H1 (cell line): ENCODE results near the gene OR52E2. TPM values are rescaled to one million over a fixed set of nuclear protein-coding genes. Genes with fewer than 3 reads are reported as not detected.

Experiments
- CTCF ChIA-PET: fragments of 300-600 bp; sonication (Branson Sonifier 250); formaldehyde crosslinking; loops from one replicate; lab custom pipeline; 2021; ENCODE audit not compliant: partially characterized antibody; lab: Charles Lee
- POLR2A ChIA-PET: fragments of 300-600 bp; sonication (Branson Sonifier 250); formaldehyde crosslinking; loops from one replicate; lab custom pipeline; 2021; ENCODE audit warnings: inconsistent platforms; ENCODE audit not compliant: partially characterized antibody; lab: Charles Lee
- DNase-seq, 2 experiments: peaks; one replicate each; pipeline versions ENCODE4 v3.0.0 to v3.0.0-alpha.2; 2010 to 2022; ENCODE audit warnings: low spot score in 2 of 2, low read depth in 1 of 2, mixed read lengths in 1 of 2
- FAIRE-seq: peaks from 2 replicates; lab custom pipeline; 2011; peaks lifted over from hg19 to GRCh38; lab: Jason Lieb, UNC
- H2AFZ ChIP-seq: 2 replicates; pipeline ENCODE4 v1.8.1; 2012; ENCODE audit warnings: low read length, inconsistent platforms
- H2AK5ac ChIP-seq: 2 replicates; pipeline ENCODE4 v1.6.1; 2013; ENCODE audit warnings: low read depth, low read length
- H2BK120ac ChIP-seq: replicated peaks from 2 replicates; pipeline ENCODE3; 2013; ENCODE audit warnings: low read depth, low read length, inconsistent platforms
- H2BK12ac ChIP-seq: 2 replicates; pipeline ENCODE4 v1.6.1; 2013; ENCODE audit warnings: low read depth, low read length
- H2BK15ac ChIP-seq: 2 replicates; pipeline ENCODE4 v1.6.1; 2013; ENCODE audit warnings: low read length
- H2BK20ac ChIP-seq: 2 replicates; pipeline ENCODE4 v1.6.1; 2013; ENCODE audit warnings: low read length
- H2BK5ac ChIP-seq: 2 replicates; pipeline ENCODE4 v1.6.1; 2013; ENCODE audit warnings: low read depth, low read length
- H3K14ac ChIP-seq: 2 replicates; pipeline ENCODE4 v1.6.1; 2013; ENCODE audit warnings: inconsistent platforms; ENCODE audit not compliant: insufficient read length
- H3K18ac ChIP-seq: 2 replicates; pipeline ENCODE4 v1.6.1; 2013; ENCODE audit warnings: low read length; ENCODE audit errors: extremely low read depth
- H3K23ac ChIP-seq: 2 replicates; pipeline ENCODE4 v1.6.1; 2013; ENCODE audit warnings: inconsistent platforms; ENCODE audit not compliant: insufficient read length
- H3K23me2 ChIP-seq: 2 replicates; pipeline ENCODE4 v1.6.1; 2013; ENCODE audit warnings: low read depth, low read length
- H3K27ac ChIP-seq: 2 replicates; pipeline ENCODE4 v1.6.1; 2011; ENCODE audit warnings: low read depth, low read length, inconsistent platforms
- H3K27me3 ChIP-seq, 4 experiments: replicated peaks in 1 of 4; 1 replicate in 1 of 4; 2 replicates in 3 of 4; pipeline versions ENCODE4 v1.6.1 to v1.8.1; 2011 to 2013; ENCODE audit warnings: low read length in 3 of 4, mild to moderate bottlenecking in 3 of 4, inconsistent platforms in 2 of 4, mixed read lengths in 2 of 4, moderate library complexity in 1 of 4; ENCODE audit not compliant: control insufficient read depth in 3 of 4, insufficient read depth in 3 of 4; ENCODE audit errors: extremely low read depth in 1 of 4
- H3K36me3 ChIP-seq, 4 experiments: 2 replicates each; pipeline versions ENCODE4 v1.6.1 to v1.8.1; 2011 to 2013; ENCODE audit warnings: mild to moderate bottlenecking in 4 of 4, low read length in 3 of 4, moderate library complexity in 2 of 4, control low read depth in 1 of 4, inconsistent platforms in 1 of 4; ENCODE audit not compliant: insufficient read depth in 4 of 4, control insufficient read depth in 2 of 4
- H3K4ac ChIP-seq: replicated peaks from 2 replicates; pipeline ENCODE3; 2013; ENCODE audit warnings: low read length, low read depth, mixed read lengths, inconsistent platforms; ENCODE audit not compliant: insufficient read length
- H3K4me1 ChIP-seq, 4 experiments: replicated peaks in 1 of 4; 1 replicate in 1 of 4; 2 replicates in 3 of 4; pipeline versions ENCODE4 v1.6.1 to v1.8.1; 2011 to 2013; ENCODE audit warnings: low read length in 3 of 4, inconsistent platforms in 2 of 4, mixed read lengths in 1 of 4; ENCODE audit not compliant: insufficient read depth in 4 of 4, control insufficient read depth in 3 of 4
- H3K4me2 ChIP-seq, 2 experiments: 2 replicates each; pipeline versions ENCODE4 v1.6.1 to v1.8.1; 2011 to 2013; ENCODE audit warnings: low read depth in 2 of 2, low read length in 2 of 2, control low read depth in 1 of 2, inconsistent platforms in 1 of 2, mild to moderate bottlenecking in 1 of 2; ENCODE audit not compliant: insufficient read depth in 1 of 2
- H3K4me3 ChIP-seq, 4 experiments: fragments of 200-600, 300-600 bp in 1 of 4; sonication (generic), shearing (Covaris generic), sonication (Bioruptor Twin) in 1 of 4; 2 replicates each; pipeline versions ENCODE4 v1.5.1 to v1.8.1; 2011 to 2016; ENCODE audit warnings: low read length in 4 of 4, low read depth in 3 of 4, control low read depth in 2 of 4, inconsistent platforms in 2 of 4, mild to moderate bottlenecking in 2 of 4, mixed read lengths in 1 of 4, moderate library complexity in 1 of 4; ENCODE audit not compliant: insufficient read depth in 2 of 4; ENCODE audit errors: extremely low read depth in 1 of 4
- H3K56ac ChIP-seq: replicated peaks from 2 replicates; pipeline ENCODE3; 2013; ENCODE audit warnings: low read depth, mild to moderate bottlenecking, mixed read lengths, low read length, inconsistent platforms; ENCODE audit not compliant: insufficient read length
- H3K79me1 ChIP-seq: 2 replicates; pipeline ENCODE4 v1.6.1; 2013; ENCODE audit warnings: low read depth, low read length, control low read depth
- H3K79me2 ChIP-seq, 2 experiments: 2 replicates each; pipeline versions ENCODE4 v1.6.1 to v1.8.1; 2012 to 2013; ENCODE audit warnings: low read length in 2 of 2, mild to moderate bottlenecking in 2 of 2, inconsistent platforms in 1 of 2; ENCODE audit not compliant: insufficient read depth in 2 of 2, control insufficient read depth in 1 of 2
- H3K9ac ChIP-seq, 4 experiments: replicated peaks in 1 of 4; 1 replicate in 1 of 4; 2 replicates in 3 of 4; pipeline versions ENCODE4 v1.6.1 to v1.8.1; 2011 to 2013; ENCODE audit warnings: low read depth in 3 of 4, low read length in 3 of 4, control low read depth in 2 of 4, mild to moderate bottlenecking in 2 of 4, moderate library complexity in 2 of 4, inconsistent platforms in 1 of 4; ENCODE audit errors: extremely low read depth in 1 of 4
- H3K9me3 ChIP-seq, 2 experiments: 2 replicates each; pipeline versions ENCODE4 v1.6.1 to v1.8.1; 2012 to 2013; ENCODE audit warnings: mild to moderate bottlenecking in 2 of 2, moderate library complexity in 2 of 2, control low read depth in 1 of 2, inconsistent platforms in 1 of 2, low read depth in 1 of 2, low read length in 1 of 2, mixed read lengths in 1 of 2; ENCODE audit not compliant: insufficient read depth in 2 of 2
- H4K20me1 ChIP-seq, 2 experiments: replicated peaks in 1 of 2; 2 replicates each; pipeline versions ENCODE3 to v1.8.1; 2011 to 2013; ENCODE audit warnings: inconsistent platforms in 2 of 2, low read length in 2 of 2, mild to moderate bottlenecking in 1 of 2; ENCODE audit not compliant: insufficient read depth in 2 of 2, control insufficient read depth in 1 of 2
- H4K5ac ChIP-seq: 2 replicates; pipeline ENCODE4 v1.6.1; 2013; ENCODE audit warnings: low read length, low read depth, mixed read lengths, inconsistent platforms; ENCODE audit not compliant: insufficient read length
- H4K8ac ChIP-seq: 2 replicates; pipeline ENCODE4 v1.8.0; 2013; ENCODE audit warnings: mild to moderate bottlenecking, moderate library complexity, low read length, inconsistent platforms; ENCODE audit not compliant: insufficient read depth; ENCODE audit errors: extremely low read depth
- H4K91ac ChIP-seq: replicated peaks from 2 replicates; pipeline ENCODE3; 2013; ENCODE audit warnings: low read length, mixed read lengths, inconsistent platforms; ENCODE audit not compliant: insufficient read length
- BCL11A ChIP-seq, 2 experiments: IDR thresholded peaks; one replicate each; pipeline ENCODE4 v1.6.1; 2011; ENCODE audit warnings: low read depth in 2 of 2, low read length in 2 of 2, mild to moderate bottlenecking in 2 of 2
- EZH2 ChIP-seq: fragments of 200-600 bp; sonication (generic); IDR thresholded peaks from 2 replicates; pipeline ENCODE4 v1.7.1; 2012; ENCODE audit warnings: low read depth, mild to moderate bottlenecking, moderate library complexity, low read length, inconsistent platforms; ENCODE audit not compliant: severe bottlenecking
- GTF2F1 ChIP-seq: IDR thresholded peaks from 2 replicates; pipeline ENCODE4 v1.6.1; 2012; ENCODE audit warnings: low read depth, low read length, improper control_type of control experiment, borderline replicate concordance
- KDM4A ChIP-seq: IDR thresholded peaks from one replicate; pipeline ENCODE4 v1.7.1; 2012; ENCODE audit warnings: low read depth, mild to moderate bottlenecking, moderate library complexity, low read length, inconsistent platforms; ENCODE audit not compliant: severe bottlenecking
- KDM5A ChIP-seq: fragments of 200-600 bp; IDR thresholded peaks from 2 replicates; pipeline ENCODE4 v1.7.1; 2012; ENCODE audit warnings: mild to moderate bottlenecking, low read length, inconsistent platforms, mixed read lengths
- RBBP5 ChIP-seq: IDR thresholded peaks from 2 replicates; pipeline ENCODE4 v1.7.1; 2012; ENCODE audit warnings: low read depth, mild to moderate bottlenecking, inconsistent platforms, low read length, moderate library complexity, borderline replicate concordance
- SIRT6 ChIP-seq: IDR thresholded peaks from one replicate; pipeline ENCODE4 v1.7.1; 2012; ENCODE audit warnings: low read length, inconsistent platforms
- TBP ChIP-seq: IDR thresholded peaks from 2 replicates; pipeline ENCODE4 v1.6.1; 2011; ENCODE audit warnings: low read depth, low read length, improper control_type of control experiment
- TCF12 ChIP-seq: IDR thresholded peaks from 2 replicates; pipeline ENCODE4 v1.6.1; 2011; ENCODE audit warnings: low read depth, mild to moderate bottlenecking, low read length
- USF2 ChIP-seq: IDR thresholded peaks from 2 replicates; pipeline ENCODE4 v1.6.1; 2011; ENCODE audit warnings: low read length, improper control_type of control experiment
- ZNF274 ChIP-seq: IDR thresholded peaks from 2 replicates; pipeline ENCODE4 v1.7.0; 2012; ENCODE audit warnings: low read length, borderline replicate concordance; ENCODE audit errors: extremely low read depth
- WGBS, 2 experiments: shearing (Covaris generic) in 1 of 2; methylation state at CpG; one replicate each; pipeline versions ENCODE4 v1.1.6 to v1.1.7; 2013 to 2015; ENCODE audit warnings: low lambda C conversion rate in 2 of 2, mixed read lengths in 2 of 2, inconsistent platforms in 1 of 2, low coverage in 1 of 2, missing lambda C conversion rate in 1 of 2; ENCODE audit not compliant: insufficient replicate concordance in 2 of 2, insufficient coverage in 1 of 2, insufficient read length in 1 of 2; ENCODE audit errors: extremely low coverage in 1 of 2, missing lambda C conversion rate in 1 of 2; 5-methylcytosine and 5-hydroxymethylcytosine counted together
- polyA plus RNA-seq, 7 experiments: library from polyadenylated mRNA; depleted of rRNA in 3 of 7; stranded (reverse) in 5 of 7; unstranded in 2 of 7; fragments of >200 nt in 5 of 7; fragments of 200-250 nt in 2 of 7; gene quantifications; 1 replicate in 5 of 7; 2 replicates in 1 of 7; 4 replicates in 1 of 7; pipeline versions ENCODE4 v1.2.1 to v1.2.3, GENCODE V29; 2011 to 2013; ENCODE audit warnings: missing spikeins in 2 of 7, mixed read lengths in 2 of 7
- total RNA-seq: library from RNA; stranded (reverse); fragmentation: NEBNext Ultra II Directional; extraction: Animal tissue kit (Norgen Biotek cat#: 25700); gene quantifications from 2 replicates; pipeline ENCODE4 v1.2.1, GENCODE V29; 2021
- TF ChIP-seq, protein P1 (sequence below): IDR thresholded peaks from 2 replicates; pipeline ENCODE4 v1.6.1; 2012; ENCODE audit warnings: low read length, inconsistent platforms

Gene OR52E2
- total and polyA plus RNA-seq, 2 of the 8 experiments (the other 6 are each of a cell fraction or from before 2014, with no cell fraction given), result not detected

DNA sequence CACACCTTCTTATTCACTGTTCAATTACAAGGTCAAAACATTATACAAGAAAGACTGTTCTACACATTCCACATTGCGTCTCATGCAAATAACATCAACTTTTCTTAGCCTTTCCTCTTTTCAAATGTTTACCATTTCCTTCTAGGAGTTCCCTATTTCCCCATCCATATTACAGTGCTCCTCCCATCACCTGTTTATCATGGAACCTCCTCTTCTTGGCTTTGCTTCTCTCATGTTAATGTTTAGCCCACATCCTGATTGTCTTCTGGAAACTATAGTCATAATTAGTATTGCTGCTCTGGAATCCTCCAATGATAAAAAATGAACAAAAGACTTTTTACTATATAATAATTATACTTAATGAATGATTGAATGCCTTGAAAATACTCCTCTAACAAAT is 31.2 kb upstream of the OR52E2 start:
- Histone ChIP-seq H3K56ac (no peak overlapping the region), H3K9me3 (no peaks in the 10 kb centered on the region), H3K4me1 (no peaks in the 10 kb centered on the region), H2BK12ac (no peak overlapping the region), H3K9ac (no peak overlapping the region), H3K23me2 (no peaks in the 10 kb centered on the region), H2AFZ (no peak overlapping the region), H3K4me2 (no peak overlapping the region), H3K79me1 (no peaks in the 10 kb centered on the region), H3K79me2 (no peaks in the 10 kb centered on the region), H4K91ac (no peak overlapping the region), H4K8ac (no peak overlapping the region), H3K4me3 (no peak overlapping the region), H2BK20ac (no peak overlapping the region), H4K20me1 (no peaks in the 10 kb centered on the region), H3K36me3 (no peaks in the 10 kb centered on the region), H3K27me3 (no peaks in the 10 kb centered on the region), H2BK5ac (no peak overlapping the region), H3K4ac (no peak overlapping the region), H3K23ac (no peak overlapping the region), H3K18ac (no peak overlapping the region), H3K14ac (no peak overlapping the region), H2BK120ac (no peak overlapping the region), H2AK5ac (no peak overlapping the region), H3K27ac (no peak overlapping the region), H2BK15ac (no peak overlapping the region), H4K5ac (no peak overlapping the region)
- FAIRE-seq (no peak), DNase-seq (no peak)
- ChIA-PET CTCF (interaction anchor here (0.6 kb wide), 1 partner anchor 63 kb away, joined by 7 read pairs; no protein-coding TSS in a partner anchor), POLR2A (no interaction called here)
- 95% methylated on average over 1 of the region's 1 CpG; no CpG with 5 or more reads in 1 of the 2 experiments for WGBS, 2 experiments
- TF ChIP-seq TBP (no peak), RBBP5 (no peak), USF2 (no peak), ZNF274 (no peak), BCL11A (IDR thresholded peaks at IDR 0.05; ENCODE audit: low read depth in 2 of 2, low read length in 2 of 2) (no peak), TCF12 (no peak), KDM5A (no peak), SIRT6 (no peak), EZH2 (no peak), KDM4A (no peak), GTF2F1 (no peak)
- TF ChIP-seq, protein P1, sequence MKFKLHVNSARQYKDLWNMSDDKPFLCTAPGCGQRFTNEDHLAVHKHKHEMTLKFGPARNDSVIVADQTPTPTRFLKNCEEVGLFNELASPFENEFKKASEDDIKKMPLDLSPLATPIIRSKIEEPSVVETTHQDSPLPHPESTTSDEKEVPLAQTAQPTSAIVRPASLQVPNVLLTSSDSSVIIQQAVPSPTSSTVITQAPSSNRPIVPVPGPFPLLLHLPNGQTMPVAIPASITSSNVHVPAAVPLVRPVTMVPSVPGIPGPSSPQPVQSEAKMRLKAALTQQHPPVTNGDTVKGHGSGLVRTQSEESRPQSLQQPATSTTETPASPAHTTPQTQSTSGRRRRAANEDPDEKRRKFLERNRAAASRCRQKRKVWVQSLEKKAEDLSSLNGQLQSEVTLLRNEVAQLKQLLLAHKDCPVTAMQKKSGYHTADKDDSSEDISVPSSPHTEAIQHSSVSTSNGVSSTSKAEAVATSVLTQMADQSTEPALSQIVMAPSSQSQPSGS, result no peak
